Hepatocyte (in vitro differentiated cells): Measurements from ENCODE around the gene HOXD10. TPM values are rescaled to one million over a fixed set of nuclear protein-coding genes. Genes with fewer than 3 reads are reported as not detected.

Source experiments
- DNase-seq: peaks from one replicate; pipeline ENCODE4 v3.0.0-alpha.2; 2016; ENCODE audit warnings: low spot score
- H2AFZ ChIP-seq: fragments of 200-600 bp; sonication (generic); 2 replicates; pipeline ENCODE4 v1.6.0; 2016; ENCODE audit warnings: antibody characterized with exemption, mild to moderate bottlenecking
- H3K27ac ChIP-seq: fragments of 200-600 bp; sonication (generic); 2 replicates; pipeline ENCODE4 v1.5.1; 2016; ENCODE audit warnings: mild to moderate bottlenecking
- H3K27me3 ChIP-seq: fragments of 200-600 bp; sonication (generic); 2 replicates; pipeline ENCODE4 v1.6.1; 2016
- H3K36me3 ChIP-seq: fragments of 200-600 bp; sonication (generic); replicated peaks from 2 replicates; pipeline ENCODE4 v1.5.1; 2016; ENCODE audit warnings: low read depth; ENCODE audit not compliant: insufficient read depth
- H3K4me1 ChIP-seq: fragments of 200-600 bp; sonication (generic); 2 replicates; pipeline ENCODE4 v1.5.1; 2016; ENCODE audit warnings: mild to moderate bottlenecking, moderate library complexity; ENCODE audit not compliant: insufficient read depth
- H3K4me2 ChIP-seq: fragments of 200-600 bp; sonication (generic); 2 replicates; pipeline ENCODE4 v1.6.0; 2016
- H3K4me3 ChIP-seq: fragments of 200-600 bp; sonication (generic); 2 replicates; pipeline ENCODE4 v1.5.1; 2016; ENCODE audit warnings: mild to moderate bottlenecking
- H3K79me2 ChIP-seq: fragments of 200-600 bp; sonication (generic); 2 replicates; pipeline ENCODE4 v1.6.0; 2017; ENCODE audit warnings: mild to moderate bottlenecking
- H3K9me2 ChIP-seq: fragments of 200-600 bp; sonication (generic); replicated peaks from 2 replicates; pipeline ENCODE4 v1.6.0; 2017; ENCODE audit warnings: mild to moderate bottlenecking; ENCODE audit not compliant: insufficient read depth
- H3K9me3 ChIP-seq: fragments of 200-600 bp; sonication (generic); 2 replicates; pipeline ENCODE4 v1.5.1; 2016; ENCODE audit warnings: low read depth, mild to moderate bottlenecking
- H4K20me1 ChIP-seq: fragments of 200-600 bp; sonication (generic); 2 replicates; pipeline ENCODE4 v1.6.0; 2016; ENCODE audit warnings: mild to moderate bottlenecking; ENCODE audit not compliant: insufficient read depth, poor library complexity, severe bottlenecking
- EZH2 ChIP-seq: fragments of 200-600 bp; sonication (generic); IDR thresholded peaks from 2 replicates; pipeline ENCODE4 v1.6.1; 2016; ENCODE audit warnings: antibody characterized with exemption, mild to moderate bottlenecking, borderline replicate concordance
- EZH2phosphoT487 ChIP-seq: fragments of 200-600 bp; sonication (generic); IDR thresholded peaks from one replicate; pipeline ENCODE4 v1.6.1; 2018; ENCODE audit warnings: antibody characterized with exemption, mild to moderate bottlenecking, low read depth, moderate library complexity; ENCODE audit not compliant: unreplicated experiment, severe bottlenecking
- WGBS: methylation state at CpG from one replicate; pipeline ENCODE4 v1.1.6; 2016; ENCODE audit warnings: low lambda C conversion rate; ENCODE audit errors: missing lambda C conversion rate; 5-methylcytosine and 5-hydroxymethylcytosine counted together
- polyA plus RNA-seq: library from polyadenylated mRNA; unstranded; fragments of >200 nt; fragmentation: Nextera tagmentation; extraction: Ambion mirVana; gene quantifications from 2 replicates; pipeline ENCODE4 v1.2.1, GENCODE V29; 2016
- total RNA-seq: library from RNA; depleted of rRNA; stranded (reverse); fragments of >200 nt; gene quantifications from 2 replicates; pipeline ENCODE4 v1.2.3, GENCODE V29; 2014
- TF ChIP-seq, protein P1 (sequence below): fragments of 200-600 bp; sonication (generic); IDR thresholded peaks from 2 replicates; pipeline ENCODE4 v1.5.1; 2016; ENCODE audit warnings: antibody characterized with exemption, mild to moderate bottlenecking; ENCODE audit not compliant: poor library complexity

HOXD10 gene
- total and polyA plus RNA-seq, 2 experiments from 2014 or later, result 5.1 to 8.5 TPM

DNA sequence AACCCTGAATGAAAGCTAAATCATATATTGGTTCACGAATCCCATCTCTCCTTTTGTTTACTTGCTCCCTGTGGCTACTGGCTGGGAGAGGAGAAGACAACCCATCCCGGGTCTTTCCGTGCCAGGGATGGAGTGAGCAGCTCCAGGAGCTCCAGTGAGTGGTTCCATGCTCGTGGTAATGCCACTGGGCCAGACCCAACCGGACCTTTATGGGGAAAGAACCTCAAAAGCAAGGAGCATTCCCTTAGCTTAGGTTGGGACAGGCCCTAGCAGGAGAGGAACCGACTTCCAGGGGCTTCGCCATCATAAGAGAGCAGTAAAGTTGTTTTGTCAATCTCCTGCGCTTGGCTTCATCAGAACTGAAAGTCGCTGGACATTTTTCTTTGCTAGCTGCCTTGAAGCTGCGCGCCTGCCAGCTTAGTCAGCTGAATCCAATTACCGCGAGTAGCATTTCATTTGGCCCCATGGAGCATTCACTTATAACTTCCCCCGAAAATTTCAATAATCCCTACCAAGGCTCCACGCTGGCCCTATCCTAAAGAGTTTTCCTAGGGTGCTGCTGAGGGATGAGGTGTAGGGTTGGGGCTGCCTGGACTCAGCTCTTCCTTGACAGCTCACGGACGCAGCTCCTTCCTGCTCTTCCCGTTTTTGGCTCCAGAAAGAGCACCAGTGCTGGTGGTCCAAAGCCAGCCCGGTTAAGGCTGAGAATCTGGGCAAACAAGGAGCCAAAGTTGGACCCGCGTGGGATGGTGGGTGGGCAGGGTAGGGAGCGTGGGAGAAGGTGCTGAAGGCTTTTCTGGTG, 45.4 kb downstream of the HOXD10 start:
- Histone ChIP-seq H3K4me2 (peak overlapping the region; percentile 62), H4K20me1 (no peaks in the 10 kb centered on the region), H3K27me3 (peaks cover 100% of the 10 kb centered on the region), H3K79me2 (no peaks in the 10 kb centered on the region), H2AFZ (no peak overlapping the region), H3K4me3 (no peak overlapping the region), H3K36me3 (no peaks in the 10 kb centered on the region), H3K27ac (no peak overlapping the region), H3K4me1 (peaks cover 29% of the 10 kb centered on the region), H3K9me3 (no peaks in the 10 kb centered on the region), H3K9me2 (no peaks in the 10 kb centered on the region)
- 10% methylated on average over 22 of the region's 22 CpGs for WGBS
- TF ChIP-seq EZH2, result no peak
- DNase-seq, result no peak

DNA sequence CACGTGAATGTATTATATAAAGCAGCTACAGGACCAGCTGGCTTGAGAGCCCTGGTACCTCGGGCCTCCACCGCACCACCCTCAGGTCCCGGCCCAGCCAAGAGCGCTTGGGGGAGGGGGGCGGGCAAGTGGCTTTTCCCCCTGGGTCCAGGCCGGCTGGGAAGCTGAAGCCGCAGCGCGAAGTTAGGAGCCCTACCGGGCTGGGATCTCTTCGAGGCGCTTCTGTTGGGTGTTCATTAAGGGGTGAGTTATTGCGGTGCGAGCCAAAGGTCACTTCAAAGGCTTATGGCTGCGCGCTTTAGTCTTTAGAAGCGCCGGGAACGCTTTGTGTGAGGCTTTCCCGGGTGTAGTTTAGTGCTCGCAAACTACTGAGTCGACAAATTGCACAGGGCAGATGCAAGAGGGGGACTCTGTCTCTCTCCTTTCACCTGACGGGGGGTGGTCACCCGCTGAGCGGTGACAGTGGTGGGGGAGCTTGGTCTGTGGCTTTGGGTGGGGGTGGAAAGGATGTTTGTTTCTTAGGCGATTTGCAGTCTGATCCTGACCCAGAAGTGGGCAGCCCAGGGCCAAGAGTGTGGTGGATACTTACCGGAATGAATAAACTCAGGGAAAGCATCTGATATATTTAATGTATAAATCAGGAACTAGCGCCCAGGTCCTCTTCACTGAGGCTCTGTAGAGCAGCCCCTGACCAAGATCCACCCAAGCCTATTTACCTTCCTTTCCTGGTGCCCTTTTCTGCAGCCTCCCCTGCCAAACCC, 46.5 kb downstream of the HOXD10 start:
- no peak overlapping the region for H3K4me3 ChIP-seq
- no peak overlapping the region for H2AFZ ChIP-seq
- H3K9me3 ChIP-seq, result no peaks in the 10 kb centered on the region
- H3K79me2 ChIP-seq, result no peaks in the 10 kb centered on the region
- H3K9me2 ChIP-seq, result no peaks in the 10 kb centered on the region
- H3K27me3 ChIP-seq, result peaks cover 100% of the 10 kb centered on the region
- no peak for DNase-seq
- peak overlapping the region; percentile 62 for H3K4me2 ChIP-seq
- TF ChIP-seq, protein P1, sequence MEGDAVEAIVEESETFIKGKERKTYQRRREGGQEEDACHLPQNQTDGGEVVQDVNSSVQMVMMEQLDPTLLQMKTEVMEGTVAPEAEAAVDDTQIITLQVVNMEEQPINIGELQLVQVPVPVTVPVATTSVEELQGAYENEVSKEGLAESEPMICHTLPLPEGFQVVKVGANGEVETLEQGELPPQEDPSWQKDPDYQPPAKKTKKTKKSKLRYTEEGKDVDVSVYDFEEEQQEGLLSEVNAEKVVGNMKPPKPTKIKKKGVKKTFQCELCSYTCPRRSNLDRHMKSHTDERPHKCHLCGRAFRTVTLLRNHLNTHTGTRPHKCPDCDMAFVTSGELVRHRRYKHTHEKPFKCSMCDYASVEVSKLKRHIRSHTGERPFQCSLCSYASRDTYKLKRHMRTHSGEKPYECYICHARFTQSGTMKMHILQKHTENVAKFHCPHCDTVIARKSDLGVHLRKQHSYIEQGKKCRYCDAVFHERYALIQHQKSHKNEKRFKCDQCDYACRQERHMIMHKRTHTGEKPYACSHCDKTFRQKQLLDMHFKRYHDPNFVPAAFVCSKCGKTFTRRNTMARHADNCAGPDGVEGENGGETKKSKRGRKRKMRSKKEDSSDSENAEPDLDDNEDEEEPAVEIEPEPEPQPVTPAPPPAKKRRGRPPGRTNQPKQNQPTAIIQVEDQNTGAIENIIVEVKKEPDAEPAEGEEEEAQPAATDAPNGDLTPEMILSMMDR, result no peak
- TF ChIP-seq EZH2phosphoT487 (no peak), EZH2 (peak; percentile 48)
- H3K36me3 ChIP-seq, result no peaks in the 10 kb centered on the region
- WGBS, result 3% methylated on average over 29 of the region's 29 CpGs
- no peaks in the 10 kb centered on the region for H4K20me1 ChIP-seq
- peaks cover 22% of the 10 kb centered on the region for H3K4me1 ChIP-seq
- H3K27ac ChIP-seq, result no peak overlapping the region

DNA sequence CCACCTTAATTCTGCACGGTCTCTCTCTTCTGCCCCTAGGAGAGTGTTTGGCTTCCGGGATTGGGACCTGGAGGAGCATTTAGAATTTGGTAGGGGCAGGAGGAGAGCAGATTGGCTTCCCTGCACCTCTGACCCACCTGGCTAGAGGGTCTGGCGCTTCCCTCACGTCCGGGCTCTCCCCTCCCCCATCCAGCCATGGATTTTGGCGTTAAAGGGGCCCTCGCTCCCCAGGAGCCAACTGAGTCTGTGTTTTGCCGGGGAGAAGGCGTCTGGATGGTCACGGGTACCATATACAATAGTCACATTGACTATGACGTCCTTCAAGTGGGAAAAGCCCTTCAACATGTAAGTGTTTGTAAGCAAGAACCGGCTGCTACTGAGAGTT, 47.1 kb downstream of the HOXD10 start:
- no peak overlapping the region for H3K4me3 ChIP-seq
- H2AFZ ChIP-seq, result no peak overlapping the region
- WGBS, result 2% methylated on average over 12 of the region's 12 CpGs
- no peaks in the 10 kb centered on the region for H3K36me3 ChIP-seq
- H3K27ac ChIP-seq, result no peak overlapping the region
- H3K4me2 ChIP-seq, result no peak overlapping the region
- DNase-seq, result no peak
- H3K9me2 ChIP-seq, result no peaks in the 10 kb centered on the region
- H3K79me2 ChIP-seq, result no peaks in the 10 kb centered on the region
- no peaks in the 10 kb centered on the region for H4K20me1 ChIP-seq
- no peaks in the 10 kb centered on the region for H3K9me3 ChIP-seq
- peaks cover 100% of the 10 kb centered on the region for H3K27me3 ChIP-seq
- H3K4me1 ChIP-seq, result peaks cover 22% of the 10 kb centered on the region
- TF ChIP-seq, protein P1, result no peak

DNA sequence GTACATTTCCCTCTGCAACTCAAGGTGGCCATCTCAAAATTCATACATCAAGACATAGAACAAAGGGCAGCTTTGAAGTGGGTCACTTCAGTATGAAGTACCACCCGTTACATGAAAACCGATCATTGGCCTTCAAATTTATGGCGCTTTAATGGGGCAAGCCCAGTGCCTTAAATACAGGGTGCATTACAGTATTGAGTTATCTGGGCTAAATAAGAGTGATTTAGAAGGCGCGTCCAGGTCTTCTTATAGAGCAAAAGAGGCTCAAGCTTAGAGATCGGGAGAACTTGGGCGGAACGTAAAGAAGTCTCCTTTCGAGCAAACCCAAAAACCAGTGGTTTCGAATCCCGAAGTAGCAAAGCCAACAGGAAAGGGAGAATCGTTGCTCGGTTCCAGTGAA, 47.6 kb downstream of the HOXD10 start:
- Histone ChIP-seq H2AFZ (peak overlapping the region; percentile 49), H3K27ac (no peak overlapping the region), H3K9me2 (no peaks in the 10 kb centered on the region), H3K4me1 (peaks cover 22% of the 10 kb centered on the region), H3K27me3 (peaks cover 100% of the 10 kb centered on the region), H3K9me3 (no peaks in the 10 kb centered on the region), H3K36me3 (no peaks in the 10 kb centered on the region), H4K20me1 (no peaks in the 10 kb centered on the region), H3K4me2 (peak overlapping the region; percentile 70), H3K4me3 (no peak overlapping the region), H3K79me2 (no peaks in the 10 kb centered on the region)
- no peak for DNase-seq
- 25% methylated on average over 13 of the region's 13 CpGs for WGBS
- TF ChIP-seq EZH2, result no peak
- no peak for TF ChIP-seq EZH2phosphoT487
- TF ChIP-seq, protein P1, result no peak
